Brain microvascular endothelial cell (primary cell): ENCODE data around the gene NTM.
"Not testable (repeated sequence)": the region's sequence is repeated elsewhere in the genome, so short reads cannot be mapped to it uniquely, and the experiment has no call there.

Experiments
- DNase-seq: peaks from one replicate; pipeline ENCODE4 v3.0.0-alpha.2; 2020
- H3K27ac ChIP-seq: fragments of 250-450 bp; sonication (Bioruptor Pico); 2 replicates; pipeline ENCODE4 v1.5.1; 2020; ENCODE audit warnings: mild to moderate bottlenecking, moderate library complexity
- H3K27me3 ChIP-seq: fragments of 250-450 bp; sonication (Bioruptor Pico); replicated peaks from 2 replicates; pipeline ENCODE4 v1.5.1; 2020; ENCODE audit warnings: mild to moderate bottlenecking
- H3K36me3 ChIP-seq: fragments of 250-450 bp; sonication (Bioruptor Pico); replicated peaks from 2 replicates; pipeline ENCODE4 v1.5.1; 2020; ENCODE audit warnings: mild to moderate bottlenecking
- H3K4me3 ChIP-seq: 2 replicates; pipeline ENCODE4 v1.5.1; 2011; ENCODE audit warnings: low read depth, mild to moderate bottlenecking, control low read depth, low read length, moderate library complexity
- in situ Hi-C: cut with HindIII; loops from 2 replicates; pipeline ENCODE4 v1.10.0; 2017; ENCODE audit warnings: low sequenced_read_pairs, low pct_ligation_motif_present
- TF ChIP-seq, protein P1 (sequence below): IDR thresholded peaks from 2 replicates; pipeline ENCODE4 v1.5.1; 2011; ENCODE audit warnings: low read depth, mild to moderate bottlenecking, moderate library complexity, low read length, control low read depth, inconsistent platforms; ENCODE audit errors: missing control alignments

Gene NTM

DNA sequence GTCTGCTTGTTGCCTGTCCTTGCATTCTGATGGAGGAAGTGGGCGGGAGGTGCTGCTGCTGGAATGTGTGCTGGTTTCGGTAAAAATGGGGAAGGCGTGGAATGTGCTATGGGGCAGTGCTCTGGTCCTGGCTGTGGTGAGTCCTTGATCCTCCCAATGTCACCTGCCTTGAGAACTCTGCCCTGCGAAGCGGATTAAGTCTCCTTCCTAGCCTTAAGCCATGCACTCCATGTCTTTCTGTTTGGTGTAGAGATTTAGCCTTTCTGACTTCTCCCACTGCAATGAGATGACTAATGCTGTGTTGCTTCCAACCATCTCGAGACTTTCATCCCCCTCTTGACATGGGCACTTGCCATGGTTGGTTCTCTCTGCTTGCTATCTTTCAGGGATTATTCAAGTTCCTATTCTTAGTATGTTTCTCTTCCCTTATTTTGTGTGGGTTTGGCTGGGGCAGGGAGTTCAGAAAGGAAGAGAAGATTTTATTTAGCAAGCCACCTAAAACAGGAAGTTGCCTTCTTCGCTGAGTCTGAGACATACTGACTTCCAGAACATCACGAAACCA, 687.9 kb downstream of the NTM start:
- Histone ChIP-seq H3K4me3 (no peak overlapping the region), H3K27me3 (no peaks in the 10 kb centered on the region), H3K36me3 (no peaks in the 10 kb centered on the region), H3K27ac (peak overlapping the region; percentile 72)
- DNase-seq, result peak; percentile 76
- TF ChIP-seq, protein P1, sequence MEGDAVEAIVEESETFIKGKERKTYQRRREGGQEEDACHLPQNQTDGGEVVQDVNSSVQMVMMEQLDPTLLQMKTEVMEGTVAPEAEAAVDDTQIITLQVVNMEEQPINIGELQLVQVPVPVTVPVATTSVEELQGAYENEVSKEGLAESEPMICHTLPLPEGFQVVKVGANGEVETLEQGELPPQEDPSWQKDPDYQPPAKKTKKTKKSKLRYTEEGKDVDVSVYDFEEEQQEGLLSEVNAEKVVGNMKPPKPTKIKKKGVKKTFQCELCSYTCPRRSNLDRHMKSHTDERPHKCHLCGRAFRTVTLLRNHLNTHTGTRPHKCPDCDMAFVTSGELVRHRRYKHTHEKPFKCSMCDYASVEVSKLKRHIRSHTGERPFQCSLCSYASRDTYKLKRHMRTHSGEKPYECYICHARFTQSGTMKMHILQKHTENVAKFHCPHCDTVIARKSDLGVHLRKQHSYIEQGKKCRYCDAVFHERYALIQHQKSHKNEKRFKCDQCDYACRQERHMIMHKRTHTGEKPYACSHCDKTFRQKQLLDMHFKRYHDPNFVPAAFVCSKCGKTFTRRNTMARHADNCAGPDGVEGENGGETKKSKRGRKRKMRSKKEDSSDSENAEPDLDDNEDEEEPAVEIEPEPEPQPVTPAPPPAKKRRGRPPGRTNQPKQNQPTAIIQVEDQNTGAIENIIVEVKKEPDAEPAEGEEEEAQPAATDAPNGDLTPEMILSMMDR, result no peak
- in situ Hi-C loops, result no loop called here

DNA sequence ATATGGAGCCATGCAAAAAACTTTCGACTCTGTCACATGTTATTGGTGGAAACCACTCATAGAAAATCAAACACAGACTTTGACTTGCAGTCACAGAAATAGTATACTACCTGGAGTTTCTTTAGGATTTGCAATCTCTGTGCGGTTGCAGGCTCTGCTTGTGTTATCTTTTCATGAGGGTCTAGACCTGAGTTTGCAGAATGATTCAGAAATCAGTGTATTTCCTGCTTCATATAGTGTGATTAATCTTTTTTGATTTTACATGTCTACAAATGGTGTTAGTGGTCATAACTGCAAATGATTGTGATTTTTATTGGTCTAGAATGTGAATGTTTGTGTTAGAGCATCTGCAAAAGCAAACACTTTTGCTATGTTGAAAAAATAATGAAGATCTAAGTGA, 690.2 kb downstream of the NTM start:
- DNase-seq, result no peak
- H3K36me3 ChIP-seq, result no peaks in the 10 kb centered on the region
- H3K27me3 ChIP-seq, result no peaks in the 10 kb centered on the region
- TF ChIP-seq, protein P1, result no peak
- peak overlapping the region; percentile 35 for H3K27ac ChIP-seq
- in situ Hi-C loops, result no loop called here
- no peak overlapping the region for H3K4me3 ChIP-seq

DNA sequence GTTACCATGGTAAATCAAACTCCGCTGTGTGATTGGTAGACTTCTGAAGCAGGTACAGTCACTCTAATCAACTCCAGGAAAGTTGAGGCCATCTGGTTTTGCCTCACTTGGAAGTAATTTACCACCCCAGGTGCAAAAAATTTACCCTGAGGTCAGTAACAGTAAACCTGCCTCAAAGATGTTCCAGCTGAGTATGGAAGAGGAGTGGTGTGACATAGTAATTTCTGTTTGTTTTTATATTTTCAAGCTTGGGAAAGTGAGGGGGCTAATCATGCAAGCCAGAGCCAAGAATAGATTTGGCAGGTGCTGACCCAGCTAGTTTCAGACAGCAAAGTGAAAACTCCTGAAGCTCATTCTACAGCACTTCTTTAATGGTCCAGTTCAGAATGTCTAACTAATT, 691.6 kb downstream of the NTM start:
- Histone ChIP-seq H3K4me3 (no peak overlapping the region), H3K36me3 (no peaks in the 10 kb centered on the region), H3K27ac (peak overlapping the region; percentile 96), H3K27me3 (no peaks in the 10 kb centered on the region)
- no peak for DNase-seq
- TF ChIP-seq, protein P1, result no peak
- in situ Hi-C loops, result no loop called here

DNA sequence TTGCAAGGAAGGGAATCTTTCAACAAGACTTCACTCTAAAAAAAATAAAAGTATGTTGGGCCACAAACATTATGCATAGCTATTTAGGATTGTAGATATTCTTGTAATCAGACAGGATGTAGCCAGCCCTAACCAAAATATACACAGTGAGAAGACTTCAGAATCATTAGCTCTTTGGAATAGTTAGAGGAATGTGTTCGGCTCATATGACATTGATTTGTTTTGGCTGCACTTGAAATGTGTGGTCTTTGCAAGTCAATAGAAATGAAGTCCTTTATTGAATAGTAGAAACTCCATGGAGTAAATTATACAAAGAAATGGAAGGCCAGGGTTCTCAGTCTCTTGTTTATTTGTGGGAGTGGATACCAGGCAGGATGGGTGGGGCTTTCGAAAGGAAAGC, 692.1 kb downstream of the NTM start:
- no peak for DNase-seq
- peak overlapping the region; percentile 96 for H3K27ac ChIP-seq
- H3K36me3 ChIP-seq, result no peaks in the 10 kb centered on the region
- TF ChIP-seq, protein P1, result no peak
- H3K4me3 ChIP-seq, result no peak overlapping the region
- no peaks in the 10 kb centered on the region for H3K27me3 ChIP-seq
- in situ Hi-C loops, result no loop called here

DNA sequence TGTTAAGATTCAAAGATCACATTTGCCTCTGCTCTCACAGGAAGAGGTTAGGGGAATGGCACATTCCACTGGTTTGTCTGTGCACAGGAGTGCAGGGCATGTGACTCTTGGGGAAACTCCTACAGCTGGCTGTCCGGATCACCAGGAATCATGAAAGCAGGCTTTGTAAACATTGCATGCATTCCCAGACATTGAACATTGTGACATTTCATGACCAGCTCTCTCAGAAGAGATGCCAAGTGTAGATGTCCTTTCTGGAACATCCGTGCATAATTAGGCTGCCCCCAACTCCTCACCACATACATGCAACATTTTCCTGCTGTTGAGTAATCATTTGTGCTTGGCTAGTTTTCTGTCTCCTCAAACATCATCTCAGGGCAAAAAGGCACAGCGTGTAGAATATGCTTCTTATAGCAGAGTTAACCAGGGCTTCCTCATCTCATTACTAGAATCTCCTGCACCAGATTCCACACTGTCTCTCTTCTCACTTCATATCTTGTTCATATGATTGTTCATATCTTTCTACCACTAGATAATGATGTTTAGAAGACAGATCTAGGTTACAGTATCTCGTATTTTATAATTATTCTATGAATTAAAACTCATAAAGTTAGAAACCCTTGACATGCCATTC, 694.7 kb downstream of the NTM start:
- Histone ChIP-seq H3K36me3 (no peaks in the 10 kb centered on the region), H3K27ac (peak overlapping the region; percentile 96), H3K27me3 (no peaks in the 10 kb centered on the region), H3K4me3 (no peak overlapping the region)
- TF ChIP-seq, protein P1, result no peak
- in situ Hi-C loops, result no loop called here
- peak; percentile 99 for DNase-seq

DNA sequence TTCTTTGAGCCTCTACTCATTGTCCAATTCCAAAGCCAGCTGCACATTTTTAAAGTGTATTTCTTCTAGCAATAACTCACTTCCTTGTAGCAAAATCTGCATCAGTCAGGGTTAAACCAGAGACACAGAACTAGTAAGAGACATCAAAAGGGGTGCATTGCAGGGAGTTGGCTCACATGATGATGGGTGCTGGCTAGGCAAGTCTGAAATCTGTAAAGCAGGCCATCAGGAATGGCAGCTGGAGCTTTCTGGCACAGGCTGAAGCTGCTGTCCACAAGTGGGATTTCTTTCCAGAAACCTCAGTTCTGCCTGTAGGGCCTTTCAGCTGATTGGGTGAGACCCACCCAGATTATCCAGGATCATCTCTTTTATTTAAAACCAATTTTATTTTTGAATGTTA, 698.1 kb downstream of the NTM start:
- TF ChIP-seq, protein P1, result no peak

DNA sequence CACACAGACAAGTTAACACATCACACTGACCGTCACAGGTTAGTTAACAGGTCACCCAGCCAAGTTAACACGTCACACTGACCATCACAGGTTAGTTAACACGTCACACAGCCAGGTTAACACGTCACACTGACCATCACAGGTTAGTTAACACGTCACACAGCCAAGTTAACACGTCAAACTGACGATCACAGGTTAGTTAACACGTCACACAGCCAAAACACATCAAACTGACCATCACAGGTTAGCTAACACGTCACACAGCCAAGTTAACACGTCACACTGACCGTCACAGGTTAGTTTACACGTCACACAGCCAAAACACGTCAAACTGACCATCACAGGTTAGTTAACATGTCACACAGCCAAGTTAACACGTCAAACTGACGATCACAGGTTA, 699.2 kb downstream of the NTM start:
- H3K4me3 ChIP-seq, H3K36me3 ChIP-seq, H3K27ac ChIP-seq, in situ Hi-C loops, H3K27me3 ChIP-seq, DNase-seq: not testable (repeated sequence)

More for the DNA sequence above, 698.1 kb downstream of the NTM start:
- in situ Hi-C loops, result no loop called here
- Histone ChIP-seq H3K27ac (no peak overlapping the region), H3K4me3 (no peak overlapping the region), H3K36me3 (no peaks in the 10 kb centered on the region), H3K27me3 (no peaks in the 10 kb centered on the region)
- no peak for DNase-seq

DNA sequence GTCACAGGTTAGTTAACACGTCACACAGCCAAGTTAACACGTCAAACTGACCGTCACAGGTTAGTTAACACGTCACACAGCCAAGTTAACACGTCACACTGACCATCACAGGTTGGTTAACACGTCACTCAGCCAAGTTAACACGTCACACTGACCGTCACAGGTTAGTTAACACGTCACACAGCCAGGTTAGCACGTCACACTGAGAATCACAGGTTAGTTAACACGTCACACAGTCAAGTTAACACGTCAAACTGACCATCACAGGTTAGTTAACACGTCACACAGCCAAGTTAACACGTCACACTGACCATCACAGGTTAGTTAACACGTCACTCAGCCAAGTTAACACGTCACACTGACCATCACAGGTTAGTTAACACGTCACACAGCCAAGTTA, 700.5 kb downstream of the NTM start:
- H3K27ac ChIP-seq, H3K27me3 ChIP-seq, H3K36me3 ChIP-seq, in situ Hi-C loops, DNase-seq, H3K4me3 ChIP-seq: not testable (repeated sequence)
